ENCODE data around the gene PDLIM1.

- TF ChIP-seq U2AF2 (optimal IDR thresholded peaks at IDR 0.05; ENCODE audit: low read depth, low read length) (no peak), PHB2 (IDR thresholded peaks at IDR 0.05; ENCODE audit: low read depth) (no peak), E2F6 (IDR thresholded peaks at IDR 0.05; ENCODE audit: borderline replicate concordance in 1 of 2, extremely low read depth in 1 of 2, insufficient read depth in 1 of 2, insufficient read length in 1 of 2, low read depth in 1 of 2, low read length in 1 of 2, poor library complexity in 1 of 2, severe bottlenecking in 1 of 2) (no peak), SIN3A (IDR thresholded peaks at IDR 0.05; ENCODE audit: borderline replicate concordance in 2 of 2, control insufficient read depth in 1 of 2, low read depth in 2 of 2, low read length in 2 of 2) (no peak), SMARCC2 (IDR thresholded peaks at IDR 0.05; ENCODE audit: low read depth) (no peak), NR3C1 (CRISPR knock-in tag; IDR thresholded peaks at IDR 0.05) (no peak), BACH1 (tag; IDR thresholded peaks at IDR 0.05) (no peak), RFX5 (IDR thresholded peaks at IDR 0.05; ENCODE audit: low read depth, low read length) (no peak), CTCF (IDR thresholded peaks at IDR 0.05 in 2 of 3, conservative IDR thresholded peaks at IDR 0.05 in 1 of 3; ENCODE audit: insufficient read depth in 2 of 3, low read depth in 1 of 3, low read length in 3 of 3) (no peak)
Observed at GRCh38 chr10:95282107-95282506, 8.7 kb downstream of the PDLIM1 start.

Data from K562 (cell line).